A549 (cell line): ENCODE results near the gene PTPRD. TPM values are rescaled to one million over a fixed set of nuclear protein-coding genes. Genes with fewer than 3 reads are reported as not detected.

Experiments used
- ATAC-seq, 2 experiments: fragments of 200-7000 bp in 1 of 2; fragments of >200 bp in 1 of 2; cut with Nextera tagmentation in 1 of 2; cut with Tn5 transposase in 1 of 2; 3 replicates each; pipeline versions ENCODE4 v1.8.0 to v1.9.1; 2018 to 2020; ENCODE audit warnings: mild to moderate bottlenecking in 1 of 2, moderate library complexity in 1 of 2
- CTCF ChIA-PET: fragments of 300-600 bp; sonication (Branson Sonifier 250); formaldehyde crosslinking; extraction: SDS; loops from one replicate; lab custom pipeline; 2021; ENCODE audit warnings: antibody characterized with exemption, inconsistent platforms; lab: Yijun Ruan, JAX
- POLR2A ChIA-PET: fragments of 350-600 bp; formaldehyde crosslinking; extraction: SDS; loops from one replicate; lab custom pipeline; 2021; ENCODE audit warnings: antibody characterized with exemption, inconsistent platforms; lab: Yijun Ruan, JAX
- DNase-seq, 2 experiments: peaks; one replicate each; pipeline versions ENCODE4 v3.0.0 to v3.0.0-alpha.2; 2011 to 2016; ENCODE audit warnings: low read depth in 1 of 2, low spot score in 1 of 2
- FAIRE-seq: peaks from 2 replicates; lab custom pipeline; 2011; peaks lifted over from hg19 to GRCh38; lab: Jason Lieb, UNC
- H3K27ac ChIP-seq, 2 experiments: fragments of >200 bp; sonication (Bioruptor Twin); formaldehyde crosslinking; 3 replicates each; pipeline ENCODE4 v1.5.1; 2016 to 2017
- H3K4me1 ChIP-seq: fragments of >200 bp; sonication (Bioruptor Twin); formaldehyde crosslinking; 3 replicates; pipeline ENCODE4 v1.6.1; 2016
- H3K4me2 ChIP-seq: fragments of >200 bp; sonication (Bioruptor Twin); formaldehyde crosslinking; 3 replicates; pipeline ENCODE4 v1.6.1; 2016
- H3K4me3 ChIP-seq: fragments of >200 bp; sonication (Bioruptor Twin); formaldehyde crosslinking; 3 replicates; pipeline ENCODE4 v1.5.1; 2016
- H3K9me3 ChIP-seq: fragments of >200 bp; sonication (Bioruptor Twin); formaldehyde crosslinking; 3 replicates; pipeline ENCODE4 v1.6.1; 2016
- ATOH8 ChIP-seq: fragments of 250-450 bp; sonication (Bioruptor Pico); IDR thresholded peaks from 2 replicates; pipeline ENCODE4 v1.5.0; 2020; ENCODE audit warnings: low read depth, mild to moderate bottlenecking, moderate library complexity
- BCL3 ChIP-seq: fragments of >200 bp; sonication (Bioruptor Twin); formaldehyde crosslinking; IDR thresholded peaks from 3 replicates; pipeline ENCODE4 v1.6.1; 2016
- CBX2 ChIP-seq: fragments of 200-600 bp; sonication (generic); IDR thresholded peaks from 2 replicates; pipeline ENCODE4 v1.6.1; 2016; ENCODE audit warnings: low read depth, mild to moderate bottlenecking, borderline replicate concordance
- CBX8 ChIP-seq: fragments of 200-600 bp; sonication (generic); IDR thresholded peaks from 2 replicates; pipeline ENCODE4 v1.6.1; 2016
- CHD4 ChIP-seq: fragments of 200-600 bp; sonication (generic); IDR thresholded peaks from 2 replicates; pipeline ENCODE4 v1.6.1; 2016; ENCODE audit warnings: antibody characterized with exemption, mild to moderate bottlenecking, borderline replicate concordance
- E2F6 ChIP-seq: IDR thresholded peaks from 2 replicates; pipeline ENCODE4 v1.6.1; 2012; ENCODE audit warnings: low read depth, borderline replicate concordance
- EHF ChIP-seq: fragments of 250-450 bp; sonication (Bioruptor Pico); IDR thresholded peaks from 2 replicates; pipeline ENCODE4 v1.5.0; 2020; ENCODE audit warnings: mild to moderate bottlenecking
- EP300 ChIP-seq, 2 experiments: fragments of >200 bp; sonication (Bioruptor Twin); formaldehyde crosslinking; IDR thresholded peaks; 2 replicates in 1 of 2; 3 replicates in 1 of 2; pipeline ENCODE4 v1.6.1; 2016 to 2017
- FOSB ChIP-seq: fragments of 250-450 bp; sonication (Bioruptor Pico); IDR thresholded peaks from 2 replicates; pipeline ENCODE4 v1.5.0; 2020; ENCODE audit warnings: mild to moderate bottlenecking, moderate library complexity
- HOXA7 ChIP-seq: fragments of 250-450 bp; sonication (Bioruptor Pico); IDR thresholded peaks from 2 replicates; pipeline ENCODE4 v1.5.0; 2020; ENCODE audit warnings: mild to moderate bottlenecking, moderate library complexity
- JUN ChIP-seq, 2 experiments: fragments of >200 bp; sonication (Bioruptor Twin); formaldehyde crosslinking; IDR thresholded peaks; 2 replicates in 1 of 2; 3 replicates in 1 of 2; pipeline ENCODE4 v1.6.1; 2016 to 2017
- MAFK ChIP-seq: fragments of 450-650 bp; IDR thresholded peaks from 2 replicates; pipeline ENCODE4 v1.6.1; 2014; ENCODE audit not compliant: partially characterized antibody
- MYC ChIP-seq: IDR thresholded peaks from 2 replicates; pipeline ENCODE4 v1.6.1; 2012; ENCODE audit warnings: mild to moderate bottlenecking, inconsistent platforms, low read length, improper control_type of control experiment, borderline replicate concordance
- PBX3 ChIP-seq: IDR thresholded peaks from 2 replicates; pipeline ENCODE4 v1.6.1; 2012
- RAD21 ChIP-seq, 2 experiments: fragments of >200 bp in 1 of 2; sonication (Bioruptor Twin) in 1 of 2; formaldehyde crosslinking in 1 of 2; IDR thresholded peaks in 1 of 2; conservative IDR thresholded peaks in 1 of 2; 2 replicates in 1 of 2; 3 replicates in 1 of 2; pipeline ENCODE4 v1.6.1; 2012 to 2018; ENCODE audit warnings: inconsistent platforms in 1 of 2
- RARB ChIP-seq: fragments of 250-450 bp; sonication (Bioruptor Pico); IDR thresholded peaks from 2 replicates; pipeline ENCODE4 v1.8.0; 2021; ENCODE audit warnings: mild to moderate bottlenecking, moderate library complexity
- REST ChIP-seq: fragments of 200-600 bp; sonication (generic); IDR thresholded peaks from 2 replicates; pipeline ENCODE4 v1.6.1; 2016; ENCODE audit warnings: antibody characterized with exemption, mild to moderate bottlenecking, moderate library complexity
- SMC3 ChIP-seq: fragments of >200 bp; sonication (Bioruptor Twin); formaldehyde crosslinking; IDR thresholded peaks from 3 replicates; pipeline ENCODE4 v1.6.1; 2018; ENCODE audit warnings: inconsistent platforms
- TFCP2L1 ChIP-seq: fragments of 250-450 bp; sonication (Bioruptor Pico); IDR thresholded peaks from 2 replicates; pipeline ENCODE4 v1.5.0; 2021; ENCODE audit warnings: mild to moderate bottlenecking
- TP53 ChIP-seq: fragments of 250-450 bp; sonication (Bioruptor Pico); IDR thresholded peaks from 2 replicates; pipeline ENCODE4 v1.5.0; 2021; ENCODE audit warnings: mild to moderate bottlenecking, moderate library complexity
- ZNF302 ChIP-seq: fragments of 250-450 bp; sonication (Bioruptor Pico); IDR thresholded peaks from 2 replicates; pipeline ENCODE4 v1.9.0; 2021; ENCODE audit warnings: inconsistent platforms, mild to moderate bottlenecking, moderate library complexity
- WGBS: methylation state at CpG from one replicate; pipeline ENCODE4 v1.1.6; 2017; ENCODE audit errors: missing lambda C conversion rate; 5-methylcytosine and 5-hydroxymethylcytosine counted together
- polyA plus RNA-seq, 4 experiments: library from polyadenylated mRNA; depleted of rRNA in 3 of 4; stranded (reverse); fragments of >200 nt; fragmentation: RNase III in 1 of 4; extraction: RNeasy Plus Mini Kit Qiagen cat#74134 plus additional on column Dnase treatment in 1 of 4; gene quantifications; 2 replicates in 3 of 4; 3 replicates in 1 of 4; pipeline ENCODE4 v1.2.3, GENCODE V29; 2011 to 2017

The PTPRD gene
- polyA plus RNA-seq, 2 of the 4 experiments (the other 2 are of a cell fraction) = 0.39 to 1.3 TPM

- POLR2A ChIA-PET = no interaction called here
Observed at GRCh38 chr9:8280811-8281210, 2332.0 kb downstream of the PTPRD start.

GRCh38 chr9:8278048-8278447 is 2334.8 kb downstream of the PTPRD start:
- 4% methylated on average over 3 of the region's 3 CpGs for WGBS
- ATAC-seq = no peak
- CTCF ChIA-PET = no interaction called here

More at GRCh38 chr9:8280811-8281210, 2332.0 kb downstream of the PTPRD start:
- H3K27ac ChIP-seq = no peak overlapping the region
- DNase-seq (no peak), FAIRE-seq (no peak)
- CTCF ChIA-PET = no interaction called here
- TF ChIP-seq TP53 (CRISPR knock-in tag) (no peak), RAD21 (conservative IDR thresholded peaks at IDR 0.05 in 1 of 2, IDR thresholded peaks at IDR 0.05 in 1 of 2) (no peak), HOXA7 (CRISPR knock-in tag) (no peak), CHD4 (no peak), ATOH8 (no peak), EP300 (IDR thresholded peaks at IDR 0.05) (no peak), REST (no peak), RARB (CRISPR knock-in tag) (no peak), SMC3 (no peak), TFCP2L1 (no peak)
- TF ChIP-seq, all 56 proteins: peak for 0
- Histone ChIP-seq H3K4me1 (no peaks in the 10 kb centered on the region), H3K4me2 (no peak overlapping the region), H3K9me3 (no peaks in the 10 kb centered on the region), H3K4me3 (no peak overlapping the region)
- no peak for ATAC-seq
- WGBS = 24% methylated on average over 2 of the region's 2 CpGs

More at GRCh38 chr9:8278048-8278447, 2334.8 kb downstream of the PTPRD start:
- Histone ChIP-seq H3K4me2 (no peak overlapping the region), H3K27ac (no peak overlapping the region), H3K4me3 (no peak overlapping the region), H3K4me1 (no peaks in the 10 kb centered on the region), H3K9me3 (no peaks in the 10 kb centered on the region)
- no peak for TF ChIP-seq E2F6
- no peak for TF ChIP-seq RARB (CRISPR knock-in tag)
- no peak for TF ChIP-seq SMC3
- no peak for TF ChIP-seq JUN (IDR thresholded peaks at IDR 0.05)
- no peak for TF ChIP-seq ATOH8
- no peak for TF ChIP-seq FOSB (CRISPR knock-in tag)
- no peak for TF ChIP-seq PBX3
- no peak for TF ChIP-seq BCL3
- no peak for TF ChIP-seq MYC
- TF ChIP-seq CBX2 = no peak
- TF ChIP-seq EHF = no peak
- TF ChIP-seq HOXA7 (CRISPR knock-in tag) = no peak
- TF ChIP-seq ZNF302 = no peak
- no peak for TF ChIP-seq CBX8
- TF ChIP-seq MAFK = no peak
- no peak for TF ChIP-seq CHD4
- DNase-seq (no peak), FAIRE-seq (no peak)
- POLR2A ChIA-PET = no interaction called here
